Tibial artery (tissue), 4 donors: Measurements from ENCODE around the gene MAGEA10.

Experiments
- DNase-seq, 2 donors: peaks; one replicate each; pipeline ENCODE4 v3.0.0-alpha.2; 2019
- H3K27ac ChIP-seq, 2 donors: fragments of 200-600 bp; sonication (generic) in 1 of 2; 1 replicate in 1 of 2; 2 replicates in 1 of 2; pipeline ENCODE4 v1.5.1; 2018 to 2019; ENCODE audit warnings: mild to moderate bottlenecking in 1 of 2
- H3K27me3 ChIP-seq, 2 donors: fragments of 200-600 bp; sonication (generic) in 1 of 2; one replicate each; pipeline versions ENCODE4 v1.5.1 to v1.6.0; 2016 to 2019
- H3K36me3 ChIP-seq, 3 donors: fragments of 200-600 bp; sonication (generic) in 2 of 3; one replicate each; pipeline ENCODE4 v1.5.1; 2016 to 2019; ENCODE audit warnings: mild to moderate bottlenecking in 2 of 3
- H3K4me1 ChIP-seq, 4 donors: fragments of 200-600 bp; sonication (generic) in 2 of 4; 1 replicate in 3 of 4; 2 replicates in 1 of 4; pipeline ENCODE4 v1.5.1; 2016 to 2019
- H3K4me3 ChIP-seq, 2 donors: fragments of 200-600 bp; sonication (generic) in 1 of 2; 1 replicate in 1 of 2; 2 replicates in 1 of 2; pipeline ENCODE4 v1.5.1; 2018 to 2019; ENCODE audit warnings: mild to moderate bottlenecking in 2 of 2
- H3K9me3 ChIP-seq, 3 donors: fragments of 200-600 bp; sonication (generic) in 1 of 3; one replicate each; pipeline ENCODE4 v1.5.1; 2016 to 2019
- intact Hi-C: fragments of 100-400 bp; cut with DNase I; formaldehyde crosslinking; loops from one replicate; pipeline ENCODE4 v1.15.0; 2023; ENCODE audit warnings: low total_unique reads
- TF ChIP-seq, protein P1 (sequence below), 2 experiments: fragments of 200-600 bp in 1 of 2; fragments of 450-650 bp in 1 of 2; IDR thresholded peaks; one replicate each; pipeline ENCODE4 v1.5.1; 2017 to 2019; ENCODE audit warnings: antibody characterized with exemption in 2 of 2, mild to moderate bottlenecking in 1 of 2, moderate library complexity in 1 of 2

The MAGEA10 gene

DNA sequence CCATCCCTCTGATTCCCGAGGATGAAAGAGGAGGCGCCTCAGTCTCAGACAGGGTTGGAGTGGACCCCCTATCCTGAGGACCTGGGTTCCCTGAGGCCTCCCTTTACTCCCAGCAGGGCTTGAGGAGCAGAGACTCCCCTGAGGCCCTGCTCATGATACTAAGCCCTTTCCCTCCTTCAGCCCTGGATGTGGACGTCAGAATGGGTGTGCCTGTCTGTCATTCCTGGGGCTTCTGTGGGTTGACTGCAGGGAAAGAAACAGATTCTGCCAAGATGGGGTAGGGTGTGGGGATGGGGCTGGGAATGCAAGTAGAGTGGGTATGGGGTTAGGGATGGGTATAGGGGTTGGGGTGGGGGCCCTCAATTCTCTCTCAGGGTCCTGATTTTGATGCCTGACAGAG, 21.1 kb downstream of the MAGEA10 start:
- no peak for DNase-seq
- Histone ChIP-seq H3K4me1 (no peaks in the 10 kb centered on the region), H3K27me3 (no peaks in the 10 kb centered on the region), H3K27ac (no peak overlapping the region), H3K36me3 (no peaks in the 10 kb centered on the region), H3K4me3 (no peak overlapping the region), H3K9me3 (no peaks in the 10 kb centered on the region)
- intact Hi-C loops: no loop called here
- TF ChIP-seq, protein P1, sequence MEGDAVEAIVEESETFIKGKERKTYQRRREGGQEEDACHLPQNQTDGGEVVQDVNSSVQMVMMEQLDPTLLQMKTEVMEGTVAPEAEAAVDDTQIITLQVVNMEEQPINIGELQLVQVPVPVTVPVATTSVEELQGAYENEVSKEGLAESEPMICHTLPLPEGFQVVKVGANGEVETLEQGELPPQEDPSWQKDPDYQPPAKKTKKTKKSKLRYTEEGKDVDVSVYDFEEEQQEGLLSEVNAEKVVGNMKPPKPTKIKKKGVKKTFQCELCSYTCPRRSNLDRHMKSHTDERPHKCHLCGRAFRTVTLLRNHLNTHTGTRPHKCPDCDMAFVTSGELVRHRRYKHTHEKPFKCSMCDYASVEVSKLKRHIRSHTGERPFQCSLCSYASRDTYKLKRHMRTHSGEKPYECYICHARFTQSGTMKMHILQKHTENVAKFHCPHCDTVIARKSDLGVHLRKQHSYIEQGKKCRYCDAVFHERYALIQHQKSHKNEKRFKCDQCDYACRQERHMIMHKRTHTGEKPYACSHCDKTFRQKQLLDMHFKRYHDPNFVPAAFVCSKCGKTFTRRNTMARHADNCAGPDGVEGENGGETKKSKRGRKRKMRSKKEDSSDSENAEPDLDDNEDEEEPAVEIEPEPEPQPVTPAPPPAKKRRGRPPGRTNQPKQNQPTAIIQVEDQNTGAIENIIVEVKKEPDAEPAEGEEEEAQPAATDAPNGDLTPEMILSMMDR (IDR thresholded peaks at IDR 0.05): no peak

DNA sequence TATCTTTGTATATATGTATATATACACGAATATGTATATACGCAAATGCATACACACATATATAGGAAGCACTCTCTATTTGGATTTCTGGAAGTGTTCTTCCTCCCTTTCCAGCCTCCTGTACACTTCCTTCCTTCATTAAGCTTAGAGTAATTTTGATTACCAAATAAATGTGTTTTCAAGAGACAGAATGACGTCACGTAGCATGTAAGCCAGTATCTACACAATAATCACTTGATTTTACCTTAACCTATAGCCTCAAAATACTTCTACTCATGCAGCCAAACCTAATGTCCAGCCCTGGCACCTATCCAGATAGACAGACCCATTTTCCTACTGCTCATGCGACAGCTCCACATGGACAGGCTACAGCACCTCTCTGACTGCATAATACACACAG, 29.9 kb downstream of the MAGEA10 start:
- H3K4me3 ChIP-seq: no peak overlapping the region
- no peak overlapping the region for H3K27ac ChIP-seq
- H3K4me1 ChIP-seq: no peaks in the 10 kb centered on the region
- no peak for DNase-seq
- H3K9me3 ChIP-seq: no peaks in the 10 kb centered on the region
- H3K36me3 ChIP-seq: no peaks in the 10 kb centered on the region
- H3K27me3 ChIP-seq: no peaks in the 10 kb centered on the region
- TF ChIP-seq, protein P1 (IDR thresholded peaks at IDR 0.05): no peak
- intact Hi-C loops: no loop called here

DNA sequence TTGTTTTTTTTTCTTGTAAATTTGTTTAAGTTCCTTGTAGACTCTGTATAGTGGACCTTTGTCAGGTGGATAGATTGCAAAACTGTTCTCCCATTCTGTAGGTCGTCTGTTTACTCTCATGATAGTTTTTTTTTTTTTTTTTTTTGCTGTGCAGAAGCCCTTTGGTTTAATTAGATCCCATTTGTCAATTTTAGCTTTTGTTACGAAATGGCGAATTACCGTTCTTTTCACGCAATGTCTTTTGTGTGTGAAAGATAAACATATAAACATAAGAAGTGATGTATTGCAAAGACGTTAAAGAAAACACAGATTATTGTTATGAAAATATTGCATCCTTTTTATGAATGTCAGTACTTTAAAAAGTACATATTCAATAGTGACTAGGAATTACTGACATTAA, 34.5 kb downstream of the MAGEA10 start:
- no peaks in the 10 kb centered on the region for H3K9me3 ChIP-seq
- TF ChIP-seq, protein P1 (IDR thresholded peaks at IDR 0.05): no peak
- intact Hi-C loops: no loop called here

DNA sequence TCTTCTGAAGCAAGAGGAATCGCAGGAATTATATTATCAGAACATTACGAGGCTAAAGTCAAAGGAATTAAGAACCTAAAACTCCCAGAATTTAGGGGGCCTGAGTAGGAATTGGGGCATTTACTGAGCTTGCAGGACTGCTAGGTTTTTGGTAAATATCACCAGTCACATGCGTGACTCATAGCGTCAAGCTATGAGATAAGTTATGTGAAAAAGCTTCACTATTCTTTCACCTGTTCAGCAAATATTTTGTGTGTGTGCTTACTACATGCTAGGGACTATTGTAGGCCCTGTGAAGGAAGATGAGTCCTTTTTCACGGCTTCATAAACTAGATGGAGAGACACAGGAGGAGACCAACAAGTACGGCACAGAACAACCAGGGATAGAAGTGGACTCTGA, 52.2 kb downstream of the MAGEA10 start:
- Histone ChIP-seq H3K27me3 (no peaks in the 10 kb centered on the region), H3K9me3 (no peaks in the 10 kb centered on the region), H3K4me3 (no peak overlapping the region), H3K27ac (no peak overlapping the region), H3K4me1 (no peaks in the 10 kb centered on the region), H3K36me3 (no peaks in the 10 kb centered on the region)
- intact Hi-C loops: no loop called here
- DNase-seq: no peak
- TF ChIP-seq, protein P1 (IDR thresholded peaks at IDR 0.05): no peak

More for the DNA sequence above, 34.5 kb downstream of the MAGEA10 start:
- Histone ChIP-seq H3K36me3 (no peaks in the 10 kb centered on the region), H3K4me1 (no peaks in the 10 kb centered on the region), H3K27ac (no peak overlapping the region), H3K4me3 (no peak overlapping the region), H3K27me3 (no peaks in the 10 kb centered on the region)
- no peak for DNase-seq
